Stimulated activated CD8-positive, alpha-beta memory T cell treated with anti-CD3 and anti-CD28 coated beads, Interleukin-7, amount 100 ng/mL, for 4 hours (primary cell): Measurements from ENCODE around the gene DCAF16.
"Not testable (repeated sequence)": the region's sequence is repeated elsewhere in the genome, so short reads cannot be mapped to it uniquely, and the experiment has no call there.

Source experiments
- DNase-seq, 2 donors: peaks; one replicate each; pipeline ENCODE4 v3.0.0-alpha.2; 2020; ENCODE audit warnings: low read depth in 2 of 2

Gene DCAF16

DNA sequence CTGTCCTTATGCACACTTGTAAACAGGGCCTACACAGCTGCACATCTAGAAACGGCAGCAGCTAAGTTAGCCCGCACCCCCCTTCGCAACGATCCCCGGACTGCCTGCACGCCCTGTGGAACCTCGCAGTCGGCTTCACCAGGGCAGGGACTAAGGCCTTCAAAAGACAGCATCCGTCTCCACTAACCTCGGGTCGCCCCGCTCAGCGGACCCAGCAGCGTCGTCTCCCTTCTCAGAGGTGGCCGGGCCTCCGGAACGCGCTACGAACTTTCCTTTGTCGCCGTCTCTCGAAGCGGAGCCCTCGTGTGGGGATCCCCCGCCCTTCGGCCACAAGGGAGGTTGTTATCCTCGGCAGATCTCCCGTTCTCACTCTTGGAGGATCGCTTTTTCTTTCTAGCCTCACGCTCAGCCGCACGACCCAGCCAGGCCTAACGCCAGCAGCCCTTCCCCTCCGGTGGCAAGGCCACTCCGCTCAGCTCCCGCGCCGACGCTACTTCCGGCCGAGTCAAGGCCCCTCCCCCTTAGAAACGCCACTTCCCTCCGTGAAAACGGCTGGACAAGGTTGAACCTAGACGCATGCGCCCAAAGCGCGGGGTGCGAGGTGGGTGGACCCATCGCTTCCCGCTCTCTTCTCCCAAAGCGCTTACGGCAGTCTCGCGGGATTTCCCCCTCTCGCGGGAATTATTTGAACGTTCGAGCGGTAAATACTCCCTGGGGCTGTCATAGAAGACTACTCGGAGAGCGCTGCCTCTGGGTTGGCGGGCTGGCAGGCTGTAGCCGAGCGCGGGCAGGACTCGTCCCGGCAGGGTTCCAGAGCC lies at the start of gene DCAF16, which contains the start of gene NCAPG:
Gene DCAF16 (minus strand): TSS at position 498 of the 818 bp plus-strand sequence. CDS start 6,616 bp downstream, outside the sequence.
Gene NCAPG (plus strand): TSS at position 720 of the 818 bp plus-strand sequence. CDS start 99 bp downstream, outside the sequence.
- DNase-seq = peak; percentile 99

DNA sequence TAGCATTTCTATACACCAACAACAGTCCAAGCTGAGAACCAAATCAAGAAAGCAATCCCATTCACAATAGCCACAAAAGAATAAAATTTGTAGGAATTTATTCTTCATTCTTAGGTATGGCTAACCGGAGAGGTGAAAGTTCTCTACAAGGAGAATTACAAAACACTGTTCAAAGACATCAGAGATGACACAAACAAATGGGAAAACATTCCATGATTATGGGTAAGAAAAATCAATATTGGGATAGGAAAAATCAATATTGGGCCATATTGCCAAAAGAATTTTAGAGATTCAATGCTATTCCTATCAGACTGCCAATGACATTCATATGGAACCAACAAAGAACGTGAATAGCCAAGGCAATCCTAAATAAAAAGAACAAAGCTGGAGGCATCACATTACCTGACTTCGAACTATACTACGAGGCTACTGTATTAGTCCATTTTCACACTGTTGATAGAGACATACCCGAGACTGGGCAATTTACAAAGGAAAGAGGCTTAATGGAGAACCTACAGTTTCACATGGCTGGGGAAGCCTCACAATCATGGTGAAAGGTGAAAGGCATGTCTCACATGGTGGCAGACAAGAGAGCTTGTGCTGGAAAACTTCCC lies 49.3 kb upstream of the DCAF16 start:
- no peak for DNase-seq

DNA sequence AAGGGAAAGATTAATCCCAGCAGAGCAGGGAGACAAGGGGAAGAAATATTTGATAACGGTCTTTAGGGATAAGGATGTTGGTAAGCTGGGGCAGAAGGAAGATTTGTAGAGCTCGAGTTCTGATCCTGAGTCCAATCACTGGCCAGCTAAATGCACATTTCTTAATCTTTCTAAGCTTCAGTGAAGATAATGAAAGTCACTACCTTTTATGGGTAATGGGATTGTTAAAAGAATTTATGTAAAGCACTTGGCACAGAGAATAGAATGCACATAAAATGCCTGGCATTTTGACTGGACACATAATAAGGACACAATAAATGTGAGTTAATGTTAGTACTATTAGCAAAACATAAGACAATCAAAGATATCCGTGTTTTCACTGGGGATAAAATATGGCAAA lies 43.5 kb upstream of the DCAF16 start:
- no peak for DNase-seq

DNA sequence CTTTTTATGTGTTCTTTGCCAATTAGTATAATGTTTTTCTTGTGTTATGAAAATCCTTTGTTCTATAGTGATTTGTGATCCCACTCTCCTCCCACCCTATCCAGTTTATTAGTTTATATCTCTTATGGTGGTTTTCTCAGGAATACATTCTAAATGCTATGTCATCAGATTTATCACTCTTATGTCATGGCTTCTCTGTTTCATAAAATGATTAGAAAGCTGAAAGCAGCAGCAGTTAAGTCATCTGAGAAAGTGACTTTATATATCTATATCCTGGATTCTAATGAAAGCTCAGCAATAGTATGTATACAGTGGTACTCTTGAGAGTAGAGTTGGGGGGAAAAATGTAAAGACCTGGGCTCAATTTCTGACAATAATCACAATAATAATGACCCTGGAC lies 41.4 kb upstream of the DCAF16 start:
- no peak for DNase-seq

DNA sequence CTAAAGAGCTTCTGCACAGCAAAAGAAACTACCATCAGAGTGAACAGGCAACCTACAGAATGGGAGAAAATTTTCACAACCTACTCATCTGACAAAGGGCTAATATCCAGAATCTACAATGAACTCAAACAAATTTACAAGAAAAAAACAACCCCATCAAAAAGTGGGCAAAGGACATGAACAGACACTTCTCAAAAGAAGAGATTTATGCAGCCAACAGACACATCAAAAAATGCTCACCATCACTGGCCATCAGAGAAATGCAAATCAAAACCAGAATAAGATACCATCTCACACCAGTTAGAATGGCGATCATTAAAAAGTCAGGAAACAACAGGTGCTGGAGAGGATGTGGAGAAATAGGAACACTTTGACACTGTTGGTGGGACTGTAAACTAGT lies 39.7 kb upstream of the DCAF16 start:
- not testable (repeated sequence) for DNase-seq

DNA sequence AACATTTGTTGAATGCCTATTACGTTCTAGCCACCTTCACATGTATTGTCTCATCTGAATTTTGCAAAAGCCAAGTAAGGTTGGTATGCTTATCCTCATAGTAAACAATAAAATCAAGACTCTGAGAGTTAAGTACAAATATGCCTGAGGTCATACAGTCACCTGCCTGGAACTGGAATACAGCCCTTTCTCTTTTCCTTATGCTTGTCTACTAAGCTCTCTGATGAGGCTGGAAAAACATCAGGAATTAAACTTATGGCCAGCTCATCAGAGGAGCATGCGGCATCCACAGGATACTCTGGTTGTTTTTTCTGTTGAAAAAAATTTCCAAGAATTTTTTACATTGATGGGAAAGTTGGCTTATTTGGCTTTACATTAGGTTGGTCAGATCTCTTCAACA lies 35.7 kb upstream of the DCAF16 start:
- no peak for DNase-seq

DNA sequence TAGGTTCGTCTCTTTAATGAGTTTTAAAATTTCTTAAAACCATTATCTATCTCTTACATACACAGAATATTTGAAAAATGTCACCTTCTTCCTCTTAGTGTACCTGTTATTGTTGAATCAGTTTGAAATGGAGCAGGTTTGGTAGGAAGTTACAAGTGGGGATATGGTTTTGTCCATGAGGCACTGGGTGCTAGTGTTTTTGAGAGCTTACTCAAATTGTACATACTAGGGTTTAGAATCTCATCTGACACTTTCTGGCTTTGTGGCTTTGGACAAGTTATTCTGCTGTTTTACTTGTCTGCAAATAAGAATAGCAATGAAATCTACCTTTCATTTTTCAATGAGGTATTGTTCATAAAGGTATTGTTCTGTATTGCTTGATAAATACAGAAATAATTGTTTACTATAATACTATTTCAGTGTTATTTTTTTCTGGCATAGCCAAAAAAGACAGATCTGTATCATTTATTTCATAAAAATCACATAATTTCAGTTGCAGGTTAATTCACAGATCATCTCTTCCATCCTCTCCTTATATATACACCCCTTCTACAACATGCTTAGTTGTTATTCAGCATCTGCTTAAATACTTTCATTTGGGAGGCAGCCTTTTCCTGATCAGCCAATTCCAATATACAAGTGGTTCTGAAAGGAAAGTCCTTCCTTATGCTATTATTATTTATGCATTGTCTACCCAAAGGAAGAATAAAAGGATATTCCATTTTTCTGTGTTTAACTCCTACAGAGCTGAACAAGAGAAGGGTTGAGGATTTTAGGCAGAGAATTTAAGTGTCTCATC lies 13.5 kb upstream of the DCAF16 start:
- DNase-seq = no peak

DNA sequence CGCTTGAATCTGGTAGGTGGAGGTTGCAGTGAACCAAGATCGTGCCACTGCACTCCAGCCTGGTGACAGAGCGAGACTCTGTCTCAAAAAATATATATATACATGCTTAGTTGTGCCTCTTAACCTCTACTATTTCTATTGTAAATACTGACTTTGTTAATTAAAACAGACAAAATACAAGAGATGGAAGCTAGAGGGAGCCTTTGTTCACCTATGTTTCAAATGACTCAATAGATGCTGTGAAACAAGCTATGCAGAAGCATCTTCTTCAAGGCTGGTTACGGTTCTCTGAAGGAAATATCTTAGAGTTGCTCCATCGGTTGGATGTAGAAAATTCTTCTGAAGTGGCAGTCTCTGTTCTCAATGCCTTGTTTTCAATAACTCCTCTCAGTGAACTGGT lies 6.5 kb upstream of the DCAF16 start:
- no peak for DNase-seq

DNA sequence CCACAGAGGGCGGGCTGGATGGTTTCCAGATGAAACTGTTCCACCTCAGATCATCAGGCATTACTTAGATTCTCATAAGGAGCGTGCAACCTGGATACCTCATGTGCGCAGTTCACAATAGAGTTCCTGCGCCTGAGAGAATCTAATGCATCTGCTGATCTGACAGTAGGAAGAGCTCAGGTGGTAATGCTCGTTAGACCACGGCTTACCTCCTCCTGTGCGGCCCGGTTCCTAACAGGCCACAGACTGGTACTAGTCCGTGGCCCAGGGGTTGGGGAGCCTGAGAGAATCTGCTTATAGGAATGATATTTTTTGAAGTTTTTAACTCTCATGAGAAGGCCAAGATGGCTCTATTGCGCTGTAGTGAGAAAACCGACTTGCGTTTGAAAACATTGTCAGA lies 5.6 kb upstream of the DCAF16 start:
- DNase-seq = no peak

DNA sequence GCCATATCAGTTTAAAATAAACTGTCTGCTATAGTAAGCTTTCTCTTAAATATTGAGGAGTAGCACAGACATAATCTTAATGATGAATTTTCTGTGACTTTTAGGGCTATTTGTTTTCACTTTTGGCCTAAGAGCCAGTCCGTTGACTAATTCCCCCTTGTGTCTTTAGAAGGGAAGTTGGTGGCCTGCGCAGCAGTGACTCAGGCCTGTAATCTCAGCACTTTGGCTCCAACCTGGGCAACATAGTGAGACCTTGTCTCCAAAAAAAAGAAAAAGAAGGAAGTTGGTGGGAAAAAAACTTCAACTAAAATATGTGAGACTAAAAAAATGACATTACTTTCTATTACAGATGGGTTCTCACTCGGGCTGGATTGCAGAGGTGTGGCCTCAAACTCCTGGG lies 3.6 kb upstream of the DCAF16 start:
- no peak for DNase-seq

DNA sequence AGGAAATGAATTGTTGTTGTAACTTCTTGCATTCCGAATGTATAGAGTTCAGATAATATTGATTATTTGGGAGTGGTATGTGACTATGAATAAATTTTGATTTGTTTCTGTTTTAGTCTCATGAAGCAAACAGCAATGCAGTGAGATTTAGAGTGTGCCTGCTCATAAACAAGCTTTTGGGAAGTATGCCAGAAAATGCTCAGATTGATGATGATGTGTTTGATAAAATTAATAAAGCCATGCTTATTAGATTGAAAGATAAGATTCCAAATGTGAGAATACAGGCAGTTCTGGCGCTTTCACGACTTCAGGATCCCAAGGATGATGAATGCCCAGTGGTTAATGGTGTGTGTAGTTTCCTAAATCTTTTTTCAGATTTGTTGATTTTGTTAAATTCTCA lies 2.2 kb upstream of the DCAF16 start:
- DNase-seq = no peak

DNA sequence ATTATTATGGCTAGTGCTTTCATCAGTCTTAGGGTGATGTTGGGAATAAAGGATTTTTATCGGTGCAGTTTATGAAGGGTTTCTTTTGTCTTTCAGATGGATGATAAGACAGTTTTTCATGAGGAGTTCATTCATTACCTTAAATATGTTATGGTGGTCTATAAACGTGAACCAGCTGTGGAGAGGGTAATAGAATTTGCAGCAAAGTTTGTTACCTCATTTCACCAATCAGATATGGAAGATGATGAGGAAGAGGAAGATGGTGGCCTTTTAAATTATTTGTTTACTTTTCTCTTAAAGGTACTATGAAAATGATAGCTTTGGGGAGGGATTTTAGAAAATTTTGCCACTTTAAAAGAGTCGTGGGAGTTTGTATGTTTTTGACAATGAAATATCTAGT lies 1.6 kb upstream of the DCAF16 start:
- no peak for DNase-seq

DNA sequence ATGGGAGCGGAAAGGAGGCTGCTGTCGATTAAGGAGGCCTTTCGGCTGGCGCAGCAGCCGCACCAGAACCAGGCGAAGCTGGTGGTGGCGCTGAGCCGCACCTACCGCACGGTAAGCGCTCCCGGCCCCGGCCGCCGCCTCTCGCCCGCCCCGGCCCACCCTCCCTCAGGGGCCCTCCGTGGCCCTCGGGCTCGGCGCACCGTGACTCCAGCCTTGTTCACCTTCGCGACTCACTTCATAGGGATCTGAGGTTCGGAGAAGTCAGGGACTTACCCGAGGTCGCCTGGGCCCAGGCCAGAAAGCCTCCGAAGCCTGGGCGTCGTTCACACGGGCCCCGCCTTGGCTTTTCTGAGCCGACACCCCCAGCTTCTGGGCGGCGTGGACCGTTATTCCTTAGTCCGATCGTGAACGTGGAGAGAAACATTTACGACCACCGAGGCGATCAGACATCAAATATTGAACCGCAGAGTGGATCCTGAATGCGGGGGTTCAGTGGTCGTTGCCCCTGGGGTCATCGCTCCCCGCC lies 584 bp upstream of the DCAF16 start:
- DNase-seq = no peak

DNA sequence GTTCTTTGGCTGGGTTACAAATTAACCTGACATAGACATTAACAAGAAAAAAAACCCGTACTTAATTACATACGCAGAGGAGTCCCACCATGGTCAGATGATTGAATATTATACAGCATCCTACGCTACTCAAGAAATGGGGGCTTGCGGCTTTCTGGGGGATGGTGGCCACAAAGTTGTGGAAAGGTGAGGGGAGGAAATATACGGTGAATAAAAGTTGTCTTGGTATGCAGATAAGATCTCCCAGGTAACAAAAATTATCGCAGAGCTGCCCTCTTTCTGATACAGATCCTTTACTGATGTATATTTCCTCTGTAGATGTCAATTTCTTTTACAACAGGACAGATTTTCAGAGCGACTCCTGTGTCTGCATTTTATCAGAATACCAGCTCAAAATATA lies 890 bp downstream of the DCAF16 start:
- DNase-seq = no peak

DNA sequence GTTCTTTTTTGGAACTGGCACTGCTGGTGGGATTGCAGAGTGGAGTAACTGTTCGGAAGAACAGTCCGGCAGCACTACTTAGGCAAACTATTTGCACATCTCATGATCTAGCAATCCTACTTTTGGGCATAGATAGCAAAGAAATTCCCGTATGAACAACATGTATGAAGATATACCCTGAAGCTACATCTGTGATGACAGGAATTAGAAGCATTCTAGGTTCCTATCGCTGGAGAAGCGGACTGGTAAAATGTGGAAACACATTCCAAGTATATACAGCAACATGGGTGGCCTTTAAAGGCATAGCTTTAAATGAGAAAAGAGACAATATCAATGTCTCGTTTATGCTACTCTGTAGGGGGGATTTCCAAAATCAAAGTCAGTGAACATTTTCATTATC lies 3.1 kb downstream of the DCAF16 start:
- DNase-seq = no peak

DNA sequence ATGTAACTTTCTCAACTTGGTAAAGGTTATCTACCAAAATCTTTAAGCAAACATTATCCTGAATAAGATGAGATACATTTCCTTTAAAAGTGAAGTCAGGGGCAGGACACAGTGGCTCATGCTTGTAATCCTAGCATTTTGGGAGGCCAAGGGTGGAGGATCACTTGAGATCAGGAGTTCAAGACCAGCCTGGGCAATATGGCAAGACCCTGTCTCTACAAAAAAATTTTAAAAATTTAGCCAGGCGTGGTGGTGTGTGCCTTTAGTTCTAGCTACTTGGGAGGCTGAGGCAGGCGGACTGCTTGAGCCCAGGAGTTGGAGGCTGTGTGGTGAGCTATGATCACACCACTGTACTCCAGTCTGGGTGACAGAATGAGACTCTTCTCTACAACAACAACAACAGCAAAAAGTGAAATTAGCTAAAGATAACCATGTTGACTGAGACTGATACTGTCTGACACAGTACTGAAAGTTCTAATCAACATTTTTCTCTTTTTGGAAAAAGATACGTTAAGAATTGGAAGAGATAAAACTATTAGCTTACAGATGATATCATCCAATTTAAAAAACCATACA lies 4.9 kb downstream of the DCAF16 start:
- DNase-seq = no peak

DNA sequence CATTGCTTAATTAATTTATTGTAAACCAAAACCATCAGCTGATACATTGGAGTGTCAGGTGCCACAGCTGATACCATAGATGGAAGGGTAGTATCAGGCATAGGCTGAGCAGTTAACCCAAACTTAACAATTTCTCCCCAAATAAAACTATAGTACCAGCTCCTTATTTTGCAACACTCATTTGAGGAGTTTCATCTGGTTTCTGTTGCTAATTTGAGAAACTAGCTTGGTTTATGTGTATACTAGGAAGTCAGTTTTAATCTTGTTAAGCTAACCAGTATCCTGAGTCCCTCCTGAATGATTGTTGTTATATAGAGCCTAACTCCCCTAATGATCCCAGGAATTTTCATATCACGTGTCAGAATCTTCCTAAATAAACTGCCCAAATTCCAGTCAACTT lies 12.7 kb downstream of the DCAF16 start:
- DNase-seq = no peak

DNA sequence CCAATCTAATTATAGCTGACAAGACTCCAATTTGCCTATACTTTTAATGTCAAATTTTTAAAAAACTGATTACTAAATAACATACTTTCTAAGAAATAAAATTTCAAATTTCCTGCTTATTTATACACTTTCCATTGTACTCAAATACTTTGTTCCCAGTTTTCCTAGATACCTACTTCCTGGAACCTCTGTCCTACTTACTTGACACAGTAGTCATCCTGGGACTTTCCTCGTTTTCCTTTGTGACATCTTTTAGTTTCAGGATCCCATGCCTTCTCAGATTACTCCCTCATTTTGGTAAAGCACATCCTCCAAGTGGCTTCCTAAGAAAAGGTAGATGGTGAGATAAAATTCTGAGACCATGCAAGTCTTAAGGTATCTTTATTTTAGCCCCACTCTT lies 15.8 kb downstream of the DCAF16 start:
- no peak for DNase-seq

DNA sequence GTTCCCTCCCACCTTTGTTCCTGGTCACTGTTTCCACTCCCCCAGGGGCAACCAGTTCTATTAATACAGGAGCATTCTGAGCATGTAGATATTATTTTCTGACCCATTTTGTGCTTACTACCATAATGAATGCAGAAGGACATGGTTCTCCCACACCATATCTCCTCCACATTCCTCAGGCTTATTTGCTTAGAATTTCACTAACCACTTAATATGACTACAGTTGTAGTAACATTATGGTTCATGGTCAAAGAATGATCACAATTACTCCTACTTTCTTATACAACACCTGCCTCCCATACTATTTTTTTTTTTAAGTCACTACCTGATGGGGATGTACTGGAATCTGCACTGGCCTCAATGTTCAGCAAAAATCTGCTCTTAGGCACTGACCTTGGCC lies 21.6 kb downstream of the DCAF16 start:
- no peak for DNase-seq

DNA sequence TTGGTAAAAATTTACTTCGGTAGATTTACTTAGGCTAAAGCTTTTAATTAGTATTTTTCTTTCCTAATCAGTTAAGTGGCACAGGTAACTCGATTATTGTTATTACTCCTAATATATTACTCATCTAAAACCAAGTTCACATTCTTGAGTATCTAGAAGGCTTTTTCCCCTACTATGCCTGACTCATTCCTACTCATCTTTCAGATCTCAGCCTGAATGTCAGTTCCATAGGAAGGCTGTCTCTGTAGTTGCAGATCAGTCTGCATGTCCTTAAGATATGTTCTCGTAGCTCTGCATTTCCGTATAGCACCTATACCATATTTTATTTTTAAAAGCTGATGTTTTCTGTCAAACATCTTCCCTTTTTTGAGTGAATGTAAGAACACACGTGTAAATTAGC lies 23.2 kb downstream of the DCAF16 start:
- DNase-seq = no peak

DNA sequence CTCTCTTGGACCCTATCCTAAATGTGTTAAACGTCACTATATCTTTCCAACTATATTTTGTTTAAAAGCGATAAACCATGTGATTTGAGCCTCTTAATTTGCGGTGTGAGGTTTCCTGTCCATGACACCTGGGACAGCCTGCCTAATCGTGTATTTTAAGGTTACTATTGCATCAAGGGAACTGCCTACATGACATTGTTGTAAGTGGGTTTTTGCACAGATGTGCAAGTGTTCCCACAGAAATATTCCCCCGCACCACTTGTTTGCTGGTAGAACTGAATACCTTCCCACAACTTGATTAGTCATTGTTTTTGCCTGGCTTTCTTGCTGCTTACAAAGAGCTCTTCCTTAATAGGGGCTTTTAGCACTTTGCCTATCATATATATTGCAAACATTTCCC lies 24.0 kb downstream of the DCAF16 start:
- no peak for DNase-seq

DNA sequence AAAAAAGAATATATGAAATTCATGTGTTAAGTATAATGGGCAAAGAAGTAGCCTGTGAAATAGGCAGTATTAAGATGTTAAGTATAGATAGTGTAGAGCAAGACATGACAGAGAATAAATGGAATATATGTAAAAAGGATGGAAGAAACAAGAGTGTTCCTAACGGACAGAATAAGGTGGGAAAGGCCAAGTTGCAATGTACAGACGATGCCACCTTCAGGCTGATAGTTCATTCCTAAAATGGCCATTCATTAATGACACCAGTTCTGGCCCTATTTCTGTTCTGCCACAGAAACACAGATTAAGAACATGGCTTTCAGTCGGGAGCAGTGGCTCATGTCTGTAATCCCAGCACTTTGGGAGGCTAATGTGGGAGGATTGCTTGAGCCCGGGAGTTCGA lies 24.7 kb downstream of the DCAF16 start:
- no peak for DNase-seq
